Measurements from ENCODE around the gene FAM89A. TPM values are rescaled to one million over a fixed set of nuclear protein-coding genes. Genes with fewer than 3 reads are reported as not detected.

Gene FAM89A
- total RNA-seq, 1 experiment from 2014 or later, result 0.24 TPM

- H3K4me1 ChIP-seq (replicated peaks; ENCODE audit: insufficient read depth), result no peaks in the 10 kb centered on the region
- H3K9me3 ChIP-seq (ENCODE audit: insufficient read depth, low read depth), result 0 out of 2 replicates have a peak, but pooled peaks cover 7% of the 10 kb centered on the region
- H3K36me3 ChIP-seq (ENCODE audit: low read depth), result no peaks in the 10 kb centered on the region
- intact Hi-C loops (cut with micrococcal nuclease; ENCODE audit: unreplicated experiment), result no loop called here
- H3K9me2 ChIP-seq (ENCODE audit: insufficient read depth), result no peaks in the 10 kb centered on the region
- H4K20me1 ChIP-seq (ENCODE audit: insufficient read depth), result no peaks in the 10 kb centered on the region
- no peaks in the 10 kb centered on the region for H3F3A ChIP-seq (ENCODE audit: insufficient read depth, low read depth)
- no peak overlapping the region for H3K27ac ChIP-seq
- ChIA-PET CTCF (no interaction called here), POLR2A (ENCODE audit: unreplicated experiment) (no interaction called here)
- no peak overlapping the region for H3K4me3 ChIP-seq
- no peaks in the 10 kb centered on the region for H3K79me2 ChIP-seq (ENCODE audit: low read depth)
- H3K27me3 ChIP-seq (ENCODE audit: insufficient read depth, low read depth), result peaks cover 25% of the 10 kb centered on the region
- no peak for DNase-seq
- H2AFZ ChIP-seq, result no peak overlapping the region
- no TSS peak for BruUV-seq (replicated peaks)
- H3K4me2 ChIP-seq, result no peak overlapping the region
- TF ChIP-seq CTCF (conservative IDR thresholded peaks at IDR 0.05) (no peak), EZH2 (IDR thresholded peaks at IDR 0.05; ENCODE audit: low read depth) (no peak)
These were observed 4.5 kb upstream of the FAM89A start for GRCh38 chr1:231044588-231044987.

- ChIA-PET CTCF (no interaction called here), POLR2A (ENCODE audit: unreplicated experiment) (no interaction called here)
- Histone ChIP-seq H3K27ac (no peak overlapping the region), H3K27me3 (ENCODE audit: insufficient read depth, low read depth) (peaks cover 35% of the 10 kb centered on the region), H3K9me2 (ENCODE audit: insufficient read depth) (no peaks in the 10 kb centered on the region), H3F3A (ENCODE audit: insufficient read depth, low read depth) (no peaks in the 10 kb centered on the region), H2AFZ (no peak overlapping the region), H4K20me1 (ENCODE audit: insufficient read depth) (no peaks in the 10 kb centered on the region), H3K4me1 (replicated peaks; ENCODE audit: insufficient read depth) (no peaks in the 10 kb centered on the region), H3K4me3 (no peak overlapping the region), H3K79me2 (ENCODE audit: low read depth) (no peaks in the 10 kb centered on the region), H3K36me3 (ENCODE audit: low read depth) (no peaks in the 10 kb centered on the region), H3K4me2 (no peak overlapping the region), H3K9me3 (ENCODE audit: insufficient read depth, low read depth) (0 out of 2 replicates have a peak, but pooled peaks cover 7% of the 10 kb centered on the region)
- no peak for DNase-seq
- BruUV-seq (replicated peaks), result no TSS peak
- TF ChIP-seq CTCF (conservative IDR thresholded peaks at IDR 0.05), result no peak
- intact Hi-C loops (cut with micrococcal nuclease; ENCODE audit: unreplicated experiment), result no loop called here
These were observed 1.7 kb upstream of the FAM89A start for GRCh38 chr1:231041719-231042261.

- Histone ChIP-seq H3K27ac (no peak overlapping the region), H3K36me3 (ENCODE audit: low read depth) (no peaks in the 10 kb centered on the region), H3K4me2 (no peak overlapping the region), H3K79me2 (ENCODE audit: low read depth) (no peaks in the 10 kb centered on the region), H4K20me1 (ENCODE audit: insufficient read depth) (no peaks in the 10 kb centered on the region), H3K4me1 (replicated peaks; ENCODE audit: insufficient read depth) (no peaks in the 10 kb centered on the region), H3K9me2 (ENCODE audit: insufficient read depth) (no peaks in the 10 kb centered on the region), H3K4me3 (no peak overlapping the region), H3F3A (ENCODE audit: insufficient read depth, low read depth) (no peaks in the 10 kb centered on the region), H3K9me3 (ENCODE audit: insufficient read depth, low read depth) (0 out of 2 replicates have a peak, but pooled peaks cover 7% of the 10 kb centered on the region), H2AFZ (no peak overlapping the region), H3K27me3 (ENCODE audit: insufficient read depth, low read depth) (peaks cover 30% of the 10 kb centered on the region)
- DNase-seq, result no peak
- BruUV-seq (replicated peaks), result no TSS peak
- ChIA-PET CTCF (no interaction called here), POLR2A (ENCODE audit: unreplicated experiment) (no interaction called here)
- intact Hi-C loops (cut with micrococcal nuclease; ENCODE audit: unreplicated experiment), result no loop called here
- TF ChIP-seq EZH2 (IDR thresholded peaks at IDR 0.05; ENCODE audit: low read depth), result no peak
- TF ChIP-seq CTCF (conservative IDR thresholded peaks at IDR 0.05), result no peak
These were observed 1.0 kb upstream of the FAM89A start for GRCh38 chr1:231040800-231041718.
